GM21717 (cell line): Measurements from ENCODE around the gene COL1A1.

Experiments
- ATAC-seq: cut with Tn5 transposase; IDR thresholded peaks from one replicate; pipeline ENCODE4 v1.9.1; 2021; ENCODE audit warnings: mild to moderate bottlenecking, moderate library complexity; ENCODE audit not compliant: unreplicated experiment

COL1A1 gene

DNA sequence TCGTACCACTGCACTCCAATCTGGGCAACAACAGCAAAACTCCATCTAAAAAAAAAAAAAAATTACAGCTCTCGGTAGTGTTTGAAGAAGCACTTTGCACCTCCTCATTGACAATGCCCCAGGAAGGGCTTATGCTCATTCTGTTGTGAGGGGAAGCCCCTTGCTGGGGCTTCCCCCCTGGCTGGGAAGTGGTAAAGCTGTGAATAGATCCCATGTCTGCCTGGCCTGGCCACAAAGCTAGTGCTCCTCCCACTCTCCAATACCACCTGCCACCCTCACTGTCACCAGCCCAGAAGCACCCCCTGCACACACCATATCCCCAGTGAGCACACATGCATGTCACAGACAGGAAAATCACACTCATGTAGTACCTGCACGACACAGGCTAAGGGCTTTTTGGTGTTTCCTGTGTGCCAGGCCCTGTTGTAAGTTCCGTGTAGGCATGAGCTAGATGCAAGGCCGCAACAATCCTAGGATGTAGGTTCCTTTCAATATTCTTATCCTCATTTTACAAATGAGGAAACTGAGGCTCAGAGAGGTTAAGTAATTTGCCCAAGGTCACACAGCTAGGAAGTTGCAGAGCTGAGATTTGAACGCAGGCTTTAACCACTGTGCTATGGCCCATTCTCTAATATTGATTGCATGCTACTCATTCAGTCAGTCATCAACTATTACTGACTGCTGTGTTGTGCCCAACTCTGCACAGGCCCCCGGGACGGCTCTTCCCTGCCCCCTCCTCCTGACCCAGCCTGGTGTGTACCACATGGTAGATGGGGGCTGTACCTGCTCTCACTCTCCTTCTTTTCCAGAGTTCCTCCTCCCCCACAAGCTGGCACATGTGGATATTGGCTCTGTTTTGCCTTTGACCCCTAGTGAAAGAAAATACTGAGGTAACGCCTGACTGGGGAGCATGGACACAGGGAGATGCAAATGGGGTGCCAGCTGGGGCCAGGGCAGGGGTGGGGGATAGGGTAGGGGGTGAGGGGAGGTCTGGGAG, 11.9 kb upstream of the COL1A1 start:
- ATAC-seq, result no peak

DNA sequence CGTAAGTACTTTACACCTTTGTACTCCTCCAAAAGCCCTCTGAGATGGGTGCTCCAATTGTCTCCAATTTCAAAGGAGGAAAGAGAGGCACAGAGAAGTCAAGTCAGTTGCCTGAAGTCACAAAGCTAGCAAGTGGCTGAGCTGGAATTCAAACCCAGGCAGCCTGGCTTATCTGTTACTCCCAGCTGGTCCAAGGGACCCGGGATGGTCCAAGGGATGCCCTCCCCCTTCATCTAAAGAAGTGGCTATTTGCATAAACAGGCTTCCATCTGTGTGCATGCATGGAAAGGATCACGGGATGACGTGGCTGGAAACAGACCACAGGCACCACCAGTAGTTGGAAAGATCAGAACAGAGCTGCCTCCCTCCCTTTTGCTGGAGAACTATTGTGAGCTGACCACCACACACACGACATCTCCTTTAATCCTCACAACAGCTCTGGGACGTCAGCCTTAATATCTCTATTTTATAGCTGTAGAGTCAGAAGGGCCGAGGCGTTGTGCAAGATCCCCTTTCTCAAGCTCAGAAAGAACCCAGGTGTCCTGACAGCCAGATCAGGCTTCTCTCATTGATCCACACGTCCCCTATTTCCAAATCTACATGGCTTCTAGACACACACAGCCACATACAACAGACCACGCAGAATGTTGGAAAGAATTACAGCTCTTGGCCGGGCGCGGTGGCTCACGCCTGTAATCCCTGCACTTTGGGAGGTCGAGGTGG, 10.9 kb upstream of the COL1A1 start:
- no peak for ATAC-seq

DNA sequence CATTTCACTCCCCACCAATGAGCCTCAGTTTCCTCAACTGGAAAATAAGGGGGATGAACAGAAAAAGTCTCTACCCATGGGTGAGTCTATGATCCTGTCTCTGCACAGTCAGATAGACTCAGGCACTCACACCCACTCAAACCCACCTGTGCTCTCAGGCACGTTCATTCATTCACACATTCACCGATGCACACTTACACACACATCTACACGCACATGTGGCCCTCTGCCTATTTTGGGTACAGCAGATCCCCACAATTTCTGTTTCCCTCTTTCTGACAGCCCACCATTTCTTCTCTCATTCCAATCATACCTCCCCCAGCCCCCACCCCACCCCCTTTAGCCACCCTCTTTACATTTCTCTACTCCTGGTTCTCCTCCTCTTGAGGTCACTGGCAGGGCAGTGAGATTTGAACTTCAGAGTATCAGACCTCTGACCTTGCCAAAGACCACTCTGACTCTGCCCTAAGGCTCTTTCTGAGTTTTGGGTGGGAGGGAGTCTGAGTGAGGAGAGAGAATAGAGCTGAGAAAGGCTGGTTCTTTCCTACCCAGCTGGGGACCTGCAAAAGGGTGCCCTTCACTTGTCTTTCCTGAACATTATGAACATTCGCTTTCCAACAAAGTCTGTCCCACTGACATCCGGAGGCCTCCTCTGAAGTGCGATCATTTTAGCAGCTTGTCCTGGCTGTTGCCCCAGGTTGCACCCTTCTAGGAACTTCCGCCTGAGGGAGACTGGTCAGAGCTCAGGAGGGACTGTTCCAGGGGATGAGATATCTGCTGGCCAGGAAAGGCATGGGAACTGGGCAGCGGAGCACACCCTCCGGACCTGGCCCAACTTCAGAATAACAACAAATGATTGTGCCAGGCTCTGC, 10.1 kb upstream of the COL1A1 start:
- ATAC-seq, result no peak

DNA sequence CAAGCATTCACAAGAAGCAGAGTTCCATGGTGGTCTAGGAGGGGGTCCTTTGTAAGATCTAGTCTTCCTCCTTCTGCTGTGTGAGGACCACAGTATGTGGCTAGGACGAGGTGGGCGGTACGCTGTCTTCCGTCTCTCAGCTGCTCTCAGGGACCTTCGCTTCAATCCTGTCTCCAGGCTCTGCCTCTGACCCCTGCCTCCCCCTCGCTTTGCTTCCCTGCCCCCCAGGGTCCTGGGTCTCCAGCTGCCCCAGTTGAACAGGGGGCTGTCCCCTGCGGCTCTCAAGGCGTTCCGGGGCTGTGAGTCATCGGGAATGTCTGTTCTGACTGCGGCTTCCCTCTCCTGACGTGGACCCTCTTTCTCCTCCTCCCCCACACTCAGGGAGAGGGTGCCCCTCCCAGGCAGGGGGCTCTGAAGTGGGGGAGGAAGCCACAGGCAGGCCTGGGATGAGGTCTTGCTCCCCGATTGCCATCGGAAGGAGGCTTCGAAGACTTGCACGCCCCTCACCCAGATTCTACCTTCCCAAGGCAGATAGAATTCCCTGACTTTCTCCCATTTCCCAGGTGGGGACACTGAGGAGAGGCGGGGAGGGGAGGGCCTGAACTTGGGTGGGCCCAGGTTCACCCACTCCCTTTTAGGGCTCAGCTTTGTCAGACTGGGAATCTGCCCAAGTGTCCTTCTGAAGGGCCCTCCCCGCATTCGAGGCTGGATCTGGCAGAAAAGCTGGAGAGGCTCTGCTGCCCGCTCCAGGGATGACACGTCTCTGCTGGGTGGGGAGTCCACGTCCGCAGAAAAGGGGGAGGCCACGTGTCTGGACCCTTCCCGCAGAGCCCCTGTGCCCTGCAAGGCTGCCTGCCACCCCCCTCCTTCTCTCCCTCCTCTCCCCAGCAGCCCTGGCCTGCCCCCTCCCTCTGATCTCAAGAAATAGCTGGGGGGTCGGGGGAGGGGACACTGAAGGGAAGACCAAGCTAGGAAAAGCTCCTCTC, 9.1 kb upstream of the COL1A1 start:
- no peak for ATAC-seq

DNA sequence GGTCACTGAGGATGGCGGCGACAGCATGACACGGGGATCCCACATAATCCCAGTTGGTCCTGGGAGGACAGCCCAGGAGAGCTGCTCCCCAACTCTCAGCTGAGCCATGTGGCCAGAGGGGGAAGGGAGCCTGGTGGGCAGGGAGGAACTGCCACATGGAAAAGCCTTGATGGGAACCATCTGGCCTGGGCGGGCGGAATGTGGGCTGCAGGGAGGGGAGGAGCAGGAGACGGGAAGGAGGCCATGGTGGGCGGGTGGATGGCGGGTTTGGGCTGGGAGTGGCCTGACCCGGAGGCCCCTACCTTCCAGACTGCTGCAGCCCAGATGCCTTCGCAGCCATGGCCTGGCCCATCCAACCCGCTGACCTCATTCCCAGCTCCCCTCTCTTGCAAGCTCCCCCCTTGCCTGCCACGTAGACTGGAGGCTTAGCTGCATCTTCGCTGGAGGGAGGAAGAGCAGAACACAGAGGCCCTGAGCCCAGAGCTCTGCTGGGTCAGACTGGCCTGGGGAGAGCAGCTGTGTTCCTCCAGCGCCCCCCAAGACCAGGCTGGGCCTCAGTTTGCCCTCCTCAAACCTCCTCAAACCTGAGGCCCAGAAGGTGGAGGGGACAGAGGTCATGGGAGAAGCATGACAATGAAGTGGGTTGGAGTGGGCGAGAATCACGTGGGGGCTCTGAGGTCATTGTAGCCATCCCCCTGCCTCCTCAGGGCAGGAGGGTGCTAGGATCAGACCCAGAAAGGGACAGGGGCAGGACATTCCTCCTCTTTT, 8.2 kb upstream of the COL1A1 start:
- no peak for ATAC-seq

DNA sequence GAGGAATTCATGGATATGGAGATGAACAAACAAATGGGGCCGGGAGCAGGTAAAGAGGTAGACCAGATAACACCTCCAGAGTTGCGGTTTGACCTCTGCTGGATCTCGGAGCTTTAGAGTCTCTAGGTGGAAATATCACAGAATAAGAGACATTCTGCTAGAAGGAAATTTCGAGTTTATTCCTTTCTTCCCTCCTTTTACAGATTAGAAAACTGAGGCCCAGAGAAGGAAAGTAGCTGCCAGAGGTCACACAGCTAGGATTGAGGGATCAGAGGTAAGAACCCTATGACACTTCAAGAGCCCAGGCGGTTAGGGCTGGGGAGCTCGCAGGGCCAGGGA, 7.7 kb upstream of the COL1A1 start:
- no peak for ATAC-seq

DNA sequence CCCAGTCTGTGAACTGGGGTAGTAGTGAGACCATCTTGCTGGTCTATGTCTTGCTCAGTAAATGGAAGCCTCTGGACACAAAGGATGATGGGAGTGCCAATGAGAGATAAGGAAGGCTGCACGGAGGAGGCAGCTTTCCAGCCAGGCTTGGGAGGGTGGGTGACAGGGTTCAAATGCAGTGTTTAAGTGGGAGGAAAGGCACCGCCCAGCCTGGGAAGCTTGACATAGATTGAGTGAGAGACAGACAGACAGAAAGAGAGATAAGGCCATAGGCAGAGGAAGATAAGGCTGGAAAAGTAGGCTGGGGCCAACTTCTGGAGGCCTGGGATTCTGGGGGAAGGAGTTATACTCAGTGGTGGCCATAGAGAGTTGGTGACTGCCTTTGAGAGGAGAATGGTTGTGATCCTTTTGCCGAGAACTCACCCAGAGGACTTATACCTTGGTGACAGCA, 7.2 kb upstream of the COL1A1 start:
- no peak for ATAC-seq

DNA sequence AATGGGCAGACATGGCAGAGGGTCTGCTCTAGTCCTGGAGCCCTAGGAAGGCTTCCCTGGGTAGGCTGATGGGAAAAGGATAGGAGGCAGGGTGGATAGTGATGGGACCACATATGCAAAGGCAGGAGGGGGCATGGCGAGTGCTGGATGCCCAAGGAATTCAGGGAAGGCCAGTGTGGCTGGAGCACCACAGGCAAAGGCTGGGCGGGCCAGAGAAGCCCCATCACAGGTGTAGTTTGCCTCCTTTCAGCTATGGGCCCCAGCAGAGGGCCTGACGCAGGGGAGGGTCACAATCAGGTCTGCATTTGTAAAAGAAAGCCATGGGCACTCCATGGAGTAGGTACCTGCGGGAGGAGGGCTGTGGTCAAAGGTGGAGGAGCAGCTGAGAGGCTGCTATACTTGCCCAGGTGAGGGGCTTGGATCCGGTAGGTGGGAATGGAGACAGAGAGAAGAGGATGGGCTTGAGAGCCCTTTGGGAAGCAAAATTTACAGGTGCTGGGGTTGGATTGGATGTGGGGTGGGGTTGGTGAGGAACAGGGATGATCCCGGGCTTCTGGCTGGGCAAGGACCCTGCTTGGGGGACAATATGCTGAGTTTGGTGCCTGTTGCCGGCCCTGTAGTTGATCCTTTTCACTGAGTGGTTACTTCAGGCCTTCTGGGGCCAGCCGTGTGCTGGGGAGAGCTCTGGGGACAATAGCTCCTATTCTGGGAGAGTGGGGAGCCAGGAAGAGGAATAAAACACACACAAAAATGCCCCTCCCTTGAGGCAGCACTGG, 6.5 kb upstream of the COL1A1 start:
- no peak for ATAC-seq

DNA sequence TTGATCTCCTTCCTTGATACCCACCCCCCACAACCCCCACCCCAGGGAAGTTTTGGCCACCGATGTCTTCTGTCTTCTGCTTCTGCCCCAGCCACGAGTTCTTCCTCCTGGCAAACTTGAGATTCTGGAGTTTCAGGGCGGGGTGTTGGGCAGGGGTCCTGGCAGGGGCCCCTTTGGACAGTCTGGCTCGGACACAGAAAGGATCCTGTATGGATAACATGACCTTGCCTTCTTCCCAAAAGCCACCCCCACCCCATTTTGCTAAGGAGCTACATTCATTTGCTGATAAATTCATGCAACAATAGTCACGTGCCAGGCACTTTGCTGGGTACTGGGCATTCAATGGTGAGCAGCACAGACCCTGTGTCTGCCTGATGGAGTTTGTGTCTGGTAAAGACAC, 5.9 kb upstream of the COL1A1 start:
- ATAC-seq, result no peak

DNA sequence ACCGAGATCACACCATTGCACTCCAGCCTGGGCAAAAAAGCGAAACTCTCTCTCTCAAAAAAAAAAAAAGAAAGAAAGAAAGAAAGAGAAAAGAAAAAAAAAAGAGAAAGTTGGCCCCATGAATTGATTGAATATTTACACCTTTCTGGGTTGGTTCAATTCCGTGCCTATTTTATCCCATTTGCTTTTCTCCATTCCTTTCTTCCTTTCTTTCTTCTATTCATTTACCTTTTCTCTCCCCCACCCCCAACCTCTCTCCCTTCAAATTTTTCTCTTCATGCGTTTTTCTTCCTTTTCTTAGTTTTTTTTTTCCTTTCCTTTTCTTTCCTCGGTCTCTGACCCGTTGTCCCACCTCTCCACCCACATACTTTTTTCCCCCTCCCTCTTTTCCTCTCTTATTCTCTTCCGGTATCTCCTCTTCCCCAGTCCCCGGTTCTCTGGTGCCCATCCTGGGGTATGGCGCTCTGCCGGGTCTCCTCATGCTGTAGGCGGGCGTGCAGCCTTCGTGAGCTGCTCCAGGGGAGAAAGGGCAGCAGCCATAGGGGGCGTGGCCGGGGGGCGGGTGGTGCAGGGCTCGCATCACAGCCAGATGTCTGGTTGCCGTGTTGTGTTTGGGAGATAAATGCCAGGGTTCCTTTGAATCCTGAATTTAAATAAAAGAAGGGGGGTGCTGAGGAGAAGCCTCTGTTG, 5.3 kb upstream of the COL1A1 start:
- no peak for ATAC-seq

DNA sequence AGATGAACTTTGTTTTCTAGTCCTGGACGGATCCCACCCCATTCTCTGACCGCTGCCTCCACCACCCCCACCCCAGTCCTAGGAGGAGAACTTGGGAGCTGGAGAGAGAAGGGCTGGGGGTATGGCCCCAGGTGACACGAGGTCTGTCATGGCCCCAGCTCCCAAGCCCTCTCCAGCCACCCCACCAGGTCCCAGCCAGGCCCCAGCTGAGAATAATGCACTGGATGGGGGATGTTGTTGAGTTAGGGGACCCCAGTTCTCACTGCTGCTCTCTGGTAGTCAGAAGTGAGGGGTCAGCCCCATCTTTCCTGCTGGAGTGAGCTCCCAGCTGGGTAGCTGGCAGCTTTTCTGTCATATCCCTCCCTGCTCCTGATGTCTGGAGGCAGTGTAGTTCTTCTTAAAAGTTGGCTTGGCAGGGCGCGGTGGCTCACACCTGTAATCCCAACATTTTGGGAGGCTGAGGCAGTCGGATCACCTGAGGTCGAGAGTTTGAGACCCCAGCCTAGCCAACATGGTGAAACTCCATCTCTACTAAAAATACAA, 4.6 kb upstream of the COL1A1 start:
- no peak for ATAC-seq

DNA sequence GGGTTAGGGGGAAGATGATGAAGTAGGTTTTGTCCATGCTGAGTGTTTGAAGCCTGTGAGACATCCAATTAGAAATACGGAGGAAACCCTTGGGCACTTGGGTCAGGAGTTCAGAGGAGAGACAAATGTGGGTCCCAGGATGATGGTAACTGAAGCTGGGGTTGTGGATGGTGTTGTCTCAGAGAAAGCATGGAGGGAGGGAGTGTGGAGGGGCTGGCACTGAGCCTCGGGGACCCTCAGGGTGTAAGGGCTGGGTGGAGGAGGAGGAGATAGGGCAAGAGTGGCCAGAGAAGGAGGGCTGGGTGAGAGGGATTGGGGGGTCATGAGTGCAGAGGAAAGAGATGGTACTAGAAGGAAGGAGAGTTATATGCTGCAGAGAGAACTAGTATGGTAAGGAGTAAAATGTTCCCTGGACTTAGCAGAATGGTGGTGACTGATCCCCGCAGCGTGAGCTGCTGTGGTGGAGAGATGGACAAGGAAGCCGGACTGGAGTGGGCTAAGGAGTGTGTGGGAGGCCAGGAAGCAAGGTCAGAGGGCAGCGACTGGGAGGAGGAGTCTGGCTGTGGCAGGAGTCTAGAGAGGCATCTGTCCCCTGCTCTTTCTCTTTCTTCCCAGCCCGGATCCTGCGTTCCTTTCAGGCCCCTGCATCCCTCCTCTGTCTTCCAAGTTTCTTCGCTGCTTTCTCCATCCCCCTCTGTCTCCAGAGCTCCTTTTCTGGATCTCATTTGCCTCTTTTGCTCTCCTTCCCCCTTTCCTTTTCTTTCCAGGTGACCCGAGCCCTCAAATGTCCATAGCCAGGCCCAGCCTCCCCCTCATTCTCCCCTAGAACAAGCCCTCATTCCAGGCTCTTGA, 3.9 kb upstream of the COL1A1 start:
- no peak for ATAC-seq

DNA sequence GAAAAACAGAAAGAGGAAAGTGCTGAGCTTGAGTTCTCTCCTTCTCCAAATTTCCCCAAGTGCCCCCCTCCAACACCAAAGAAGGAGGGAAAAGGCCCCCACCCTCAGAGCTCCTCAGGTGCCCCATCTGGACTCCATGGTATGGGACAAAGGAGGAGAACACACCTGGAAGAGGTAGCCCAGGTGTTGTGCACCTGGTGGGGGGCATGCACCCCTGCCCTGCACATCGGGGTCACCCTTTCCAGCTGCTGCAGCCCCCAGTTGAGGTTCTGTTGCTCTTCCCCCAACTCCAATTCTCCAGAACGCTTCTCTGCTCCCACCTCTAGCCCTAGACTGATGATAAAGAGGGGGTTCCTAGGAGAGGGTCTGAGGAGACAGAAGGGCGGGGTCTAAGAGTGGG, 3.0 kb upstream of the COL1A1 start:
- ATAC-seq, result no peak

DNA sequence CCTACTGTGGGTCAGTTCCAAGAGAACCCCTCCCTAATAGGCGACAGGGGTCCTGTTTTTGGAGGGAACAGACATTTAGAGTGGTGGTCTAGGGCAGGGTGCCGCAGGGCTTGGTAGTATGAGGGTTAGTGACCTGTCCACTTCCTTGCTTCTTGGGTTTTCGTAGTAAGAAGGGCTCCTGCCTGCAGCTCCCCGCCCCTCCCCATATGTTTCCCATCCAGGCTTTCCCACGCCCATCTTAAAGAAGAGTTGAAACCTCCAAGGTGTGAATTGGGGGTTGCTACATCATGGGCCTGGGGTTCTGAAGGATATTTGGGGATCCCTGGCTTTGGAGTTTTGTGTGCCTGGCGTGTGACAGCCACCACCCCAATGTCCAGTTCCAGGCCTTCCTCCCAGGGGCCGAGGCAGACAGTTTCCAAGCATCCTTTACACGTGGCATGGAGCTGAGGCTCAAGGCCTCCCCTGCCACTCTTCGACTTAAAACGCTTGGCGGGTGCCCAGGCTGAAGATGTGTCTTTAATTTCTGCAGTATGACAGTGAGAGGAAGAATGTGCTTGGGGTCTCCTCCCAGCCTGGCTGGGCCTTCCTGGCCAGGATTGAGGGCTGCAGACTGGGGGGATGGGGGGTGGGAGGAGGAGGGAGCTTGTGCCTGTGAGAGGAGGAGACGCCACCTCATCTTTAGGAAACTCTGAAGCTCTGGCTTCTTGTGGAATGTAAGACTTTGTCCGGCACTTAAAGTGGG, 2.3 kb upstream of the COL1A1 start:
- ATAC-seq, result no peak

DNA sequence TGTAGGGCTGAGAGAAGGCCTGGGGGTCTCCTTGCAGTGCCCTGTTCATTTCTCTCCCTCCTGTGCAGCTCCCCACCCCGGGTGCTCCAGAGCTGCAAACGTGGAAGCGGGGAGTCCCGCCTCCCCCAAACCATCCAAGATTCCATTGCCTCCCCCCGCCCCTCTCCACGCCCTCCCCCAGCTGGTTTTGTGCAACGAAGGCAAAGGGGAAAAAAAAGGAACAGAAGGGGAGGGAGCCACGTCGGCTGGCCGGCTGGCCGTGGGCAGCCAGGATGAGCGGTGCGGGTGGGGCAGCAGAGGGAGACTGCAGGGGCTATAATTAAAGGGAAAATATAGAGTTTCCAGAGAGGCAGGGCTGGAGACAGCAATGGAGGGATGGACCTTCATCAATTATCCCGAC, 1.7 kb upstream of the COL1A1 start:
- no peak for ATAC-seq
